B cell (primary cell): Measurements from ENCODE around the gene CMTM3. TPM values are rescaled to one million over a fixed set of nuclear protein-coding genes. Genes with fewer than 3 reads are reported as not detected.
"Not testable (repeated sequence)": the region's sequence is repeated elsewhere in the genome, so short reads cannot be mapped to it uniquely, and the experiment has no call there.

ENCODE experiments used
- ATAC-seq: fragments of 200-7000 bp; cut with Tn5 transposase; one replicate; pipeline ENCODE4 v1.10.0; 2021; ENCODE audit warnings: low read depth, mild to moderate bottlenecking, moderate number of reproducible peaks, moderate library complexity
- CTCF ChIA-PET: fragments of 350-600 bp; sonication (Branson Sonifier 250); formaldehyde crosslinking; loops from one replicate; lab custom pipeline; 2021; ENCODE audit warnings: antibody characterized with exemption, inconsistent platforms; lab: Charles Lee
- POLR2A ChIA-PET: fragments of 350-600 bp; sonication (Branson Sonifier 250); formaldehyde crosslinking; loops from one replicate; lab custom pipeline; 2021; ENCODE audit warnings: antibody characterized with exemption; lab: Charles Lee
- DNase-seq: peaks from one replicate; pipeline ENCODE4 v3.0.0; 2013
- H2AFZ ChIP-seq: 2 replicates; pipeline ENCODE4 v1.6.1; 2012; ENCODE audit warnings: mild to moderate bottlenecking, low read depth, low read length; ENCODE audit not compliant: insufficient read depth, poor library complexity, severe bottlenecking
- H3K27ac ChIP-seq, 2 donors: 1 replicate in 1 of 2; 2 replicates in 1 of 2; pipeline ENCODE4 v1.5.1; 2012 to 2013; ENCODE audit warnings: low read length in 2 of 2, mild to moderate bottlenecking in 2 of 2, moderate library complexity in 1 of 2
- H3K27me3 ChIP-seq, 4 experiments: fragments of 200-600 bp in 1 of 4; sonication (generic) in 1 of 4; replicated peaks in 1 of 4; 1 replicate in 2 of 4; 2 replicates in 2 of 4; pipeline versions ENCODE4 v1.6.1 to v1.7.0; 2013 to 2016; ENCODE audit warnings: low read length in 3 of 4, mild to moderate bottlenecking in 2 of 4, mixed read lengths in 1 of 4, moderate library complexity in 1 of 4; ENCODE audit not compliant: insufficient read depth in 4 of 4, control insufficient read depth in 3 of 4; ENCODE audit errors: control extremely low read depth in 1 of 4
- H3K36me3 ChIP-seq, 2 experiments: replicated peaks in 1 of 2; 1 replicate in 1 of 2; 2 replicates in 1 of 2; pipeline versions ENCODE4 v1.6.1 to v1.7.1; 2013; ENCODE audit warnings: low read length in 1 of 2; ENCODE audit not compliant: insufficient read depth in 2 of 2, control insufficient read depth in 1 of 2; ENCODE audit errors: control extremely low read depth in 1 of 2, extremely low read depth in 1 of 2
- H3K4me1 ChIP-seq, 2 donors: fragments of 200-600 bp in 1 of 2; sonication (generic) in 1 of 2; 1 replicate in 1 of 2; 2 replicates in 1 of 2; pipeline versions ENCODE4 v1.5.1 to v1.6.1; 2013 to 2017; ENCODE audit warnings: low read length in 2 of 2; ENCODE audit not compliant: control insufficient read depth in 2 of 2, insufficient read depth in 2 of 2
- H3K4me2 ChIP-seq: replicated peaks from 2 replicates; pipeline ENCODE3; 2012; ENCODE audit warnings: mild to moderate bottlenecking, low read depth, low read length; ENCODE audit not compliant: poor library complexity, severe bottlenecking
- H3K4me3 ChIP-seq, 5 experiments: fragments of 200-600 bp in 1 of 5; sonication (generic) in 1 of 5; 1 replicate in 3 of 5; 2 replicates in 2 of 5; pipeline versions ENCODE4 v1.5.1 to v1.7.0; 2011 to 2016; ENCODE audit warnings: low read length in 4 of 5, mild to moderate bottlenecking in 4 of 5, low read depth in 2 of 5, control low read depth in 1 of 5, moderate library complexity in 1 of 5; ENCODE audit not compliant: insufficient read depth in 1 of 5; ENCODE audit errors: control extremely low read depth in 1 of 5, extremely low read depth in 1 of 5
- H3K79me2 ChIP-seq: fragments of 200-600 bp; sonication (generic); one replicate; pipeline ENCODE4 v1.6.0; 2016; ENCODE audit warnings: low read length; ENCODE audit not compliant: control insufficient read depth, insufficient read depth
- H3K9ac ChIP-seq: fragments of 200-600 bp; sonication (generic); 2 replicates; pipeline ENCODE4 v1.6.1; 2017; ENCODE audit warnings: mild to moderate bottlenecking, low read length, moderate library complexity
- H3K9me3 ChIP-seq, 3 donors: one replicate each; pipeline versions ENCODE4 v1.6.1 to v1.7.1; 2013; ENCODE audit warnings: low read length in 2 of 3; ENCODE audit not compliant: control insufficient read depth in 2 of 3, insufficient read depth in 1 of 3; ENCODE audit errors: control extremely low read depth in 1 of 3
- H4K20me1 ChIP-seq: 2 replicates; pipeline ENCODE4 v1.6.0; 2012; ENCODE audit warnings: mild to moderate bottlenecking, low read length; ENCODE audit not compliant: insufficient read depth, control insufficient read depth, poor library complexity, severe bottlenecking
- H3K27ac Mint-ChIP-seq: one replicate; pipeline ENCODE4 v1.8.0; 2021; ENCODE audit warnings: mixed read lengths
- H3K27me3 Mint-ChIP-seq: one replicate; pipeline ENCODE4 v1.8.0; 2021; ENCODE audit warnings: mixed read lengths
- H3K4me1 Mint-ChIP-seq: one replicate; pipeline ENCODE4 v1.8.0; 2021; ENCODE audit warnings: mixed read lengths
- H3K4me3 Mint-ChIP-seq: one replicate; pipeline ENCODE4 v1.8.0; 2021; ENCODE audit warnings: mixed read lengths
- H3K9me3 Mint-ChIP-seq: one replicate; pipeline ENCODE4 v1.8.0; 2022; ENCODE audit warnings: mixed read lengths; ENCODE audit not compliant: insufficient read depth
- EZH2 ChIP-seq: IDR thresholded peaks from 2 replicates; pipeline ENCODE4 v1.6.1; 2012; ENCODE audit warnings: borderline replicate concordance, low read depth, mild to moderate bottlenecking, moderate library complexity, low read length; ENCODE audit not compliant: insufficient read depth, poor library complexity, severe bottlenecking
- WGBS: methylation state at CpG from one replicate; pipeline ENCODE4 v1.1.5; 2013; ENCODE audit warnings: missing lambda C conversion rate; ENCODE audit not compliant: insufficient coverage; 5-methylcytosine and 5-hydroxymethylcytosine counted together
- intact Hi-C: fragments of 100-400 bp; cut with micrococcal nuclease; formaldehyde crosslinking; loops from one replicate; pipeline ENCODE4 v1.10.0; 2022
- polyA plus RNA-seq: library from polyadenylated mRNA; depleted of rRNA; stranded (reverse); fragments of >200 nt; gene quantifications from 2 replicates; pipeline ENCODE4 v1.2.3, GENCODE V29; 2012
- total RNA-seq, 2 donors: library from RNA; stranded (reverse); fragments of 120-200 nt in 1 of 2; gene quantifications; 1 replicate in 1 of 2; 2 replicates in 1 of 2; pipeline versions ENCODE4 v1.2.3 to v1.2.4, GENCODE V29; 2013 to 2022
- TF ChIP-seq, protein P1 (sequence below): fragments of 200-600 bp; IDR thresholded peaks from one replicate; pipeline ENCODE4 v1.8.0; 2022; ENCODE audit warnings: antibody characterized with exemption, mild to moderate bottlenecking

Gene CMTM3
- total and polyA plus RNA-seq, 2 donors (not counting 1 experiment from before 2014, with no cell fraction given), result 7.5 to 8.7 TPM

DNA sequence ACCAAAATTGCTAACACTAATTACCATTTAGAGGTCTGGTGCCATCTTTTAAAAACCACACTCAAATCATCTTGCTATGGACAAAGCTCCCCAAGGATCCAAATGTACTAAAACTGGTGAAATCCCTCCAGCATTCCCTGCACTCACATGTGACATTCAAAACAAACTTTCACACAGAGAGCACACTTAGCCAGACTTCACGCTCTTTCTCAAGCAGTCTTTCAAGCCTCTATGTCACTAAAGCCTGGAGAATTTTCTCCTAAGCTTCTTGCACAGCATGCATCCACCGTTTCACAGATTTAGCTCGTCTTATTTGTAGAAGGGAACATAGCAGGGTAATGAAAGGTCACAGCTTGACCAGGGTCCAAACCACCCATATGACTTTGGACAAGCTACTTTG lies 19.3 kb downstream of the CMTM3 start:
- Histone ChIP-seq H3K9ac (no peak overlapping the region), H3K9me3 (no peaks in the 10 kb centered on the region), H3K27me3 (peaks cover 0 to 9% (median 5%) of the 10 kb centered on the region in 4 experiments), H3K27ac (no peak overlapping the region), H3K4me1 (no peaks in the 10 kb centered on the region), H4K20me1 (no peaks in the 10 kb centered on the region), H3K79me2 (no peaks in the 10 kb centered on the region), H3K4me3 (no peak overlapping the region), H3K4me2 (no peak overlapping the region), H2AFZ (no peak overlapping the region), H3K36me3 (no peaks in the 10 kb centered on the region)
- intact Hi-C loops, result no loop called here
- TF ChIP-seq EZH2, result no peak
- TF ChIP-seq, protein P1, sequence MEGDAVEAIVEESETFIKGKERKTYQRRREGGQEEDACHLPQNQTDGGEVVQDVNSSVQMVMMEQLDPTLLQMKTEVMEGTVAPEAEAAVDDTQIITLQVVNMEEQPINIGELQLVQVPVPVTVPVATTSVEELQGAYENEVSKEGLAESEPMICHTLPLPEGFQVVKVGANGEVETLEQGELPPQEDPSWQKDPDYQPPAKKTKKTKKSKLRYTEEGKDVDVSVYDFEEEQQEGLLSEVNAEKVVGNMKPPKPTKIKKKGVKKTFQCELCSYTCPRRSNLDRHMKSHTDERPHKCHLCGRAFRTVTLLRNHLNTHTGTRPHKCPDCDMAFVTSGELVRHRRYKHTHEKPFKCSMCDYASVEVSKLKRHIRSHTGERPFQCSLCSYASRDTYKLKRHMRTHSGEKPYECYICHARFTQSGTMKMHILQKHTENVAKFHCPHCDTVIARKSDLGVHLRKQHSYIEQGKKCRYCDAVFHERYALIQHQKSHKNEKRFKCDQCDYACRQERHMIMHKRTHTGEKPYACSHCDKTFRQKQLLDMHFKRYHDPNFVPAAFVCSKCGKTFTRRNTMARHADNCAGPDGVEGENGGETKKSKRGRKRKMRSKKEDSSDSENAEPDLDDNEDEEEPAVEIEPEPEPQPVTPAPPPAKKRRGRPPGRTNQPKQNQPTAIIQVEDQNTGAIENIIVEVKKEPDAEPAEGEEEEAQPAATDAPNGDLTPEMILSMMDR, result no peak
- WGBS, result 100% methylated on average over 1 of the region's 3 CpGs
- no peak overlapping the region for H3K4me3 Mint-ChIP-seq
- ChIA-PET CTCF (interaction anchor here (1.0 to 1.5 kb wide), 2 partner anchors 16 to 27 kb away, joined by 3 to 6 read pairs; no protein-coding TSS in a partner anchor), POLR2A (no interaction called here)
- no peak overlapping the region for H3K27ac Mint-ChIP-seq
- H3K9me3 Mint-ChIP-seq, result no peaks in the 10 kb centered on the region
- ATAC-seq (no peak), DNase-seq (no peak)
- H3K27me3 Mint-ChIP-seq, result peaks cover 35% of the 10 kb centered on the region
- no peaks in the 10 kb centered on the region for H3K4me1 Mint-ChIP-seq

DNA sequence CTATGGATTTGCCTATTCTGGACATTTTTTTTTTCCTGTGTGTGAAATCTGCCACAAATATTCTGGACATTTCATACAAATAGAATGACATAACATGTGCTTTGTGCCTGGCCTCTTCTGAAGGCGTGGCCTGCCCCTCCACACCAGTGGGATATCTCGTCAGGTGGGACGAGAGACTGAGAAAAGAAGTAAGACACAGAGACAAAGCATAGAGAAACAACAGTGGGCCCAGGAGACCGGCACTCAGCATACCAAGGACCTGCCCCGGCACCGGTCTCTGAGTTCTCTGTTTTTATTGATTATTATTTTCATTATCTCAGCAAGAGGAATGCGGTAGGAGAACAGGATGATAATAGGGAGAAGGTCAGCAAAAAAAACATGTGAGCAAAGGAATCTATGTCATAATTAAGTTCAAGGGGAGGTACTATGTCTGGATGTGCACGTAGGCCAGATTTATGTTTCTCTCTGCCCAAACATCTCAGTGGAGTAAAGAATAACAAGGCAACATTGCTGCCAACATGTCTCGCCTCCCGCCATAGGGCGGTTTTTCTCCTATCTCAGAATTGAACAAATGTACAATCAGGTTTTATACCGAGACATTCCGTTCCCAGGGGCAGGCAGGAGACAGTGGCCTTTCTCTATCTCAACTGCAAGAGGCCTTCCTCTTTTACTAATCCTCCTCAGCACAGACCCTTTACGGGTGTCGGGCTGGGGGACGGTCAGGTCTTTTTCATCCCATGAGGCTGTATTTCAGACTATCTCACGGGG lies 23.3 kb downstream of the CMTM3 start:
- POLR2A ChIA-PET, H3K4me3 ChIP-seq, H2AFZ ChIP-seq, H3K27me3 ChIP-seq, H3K9ac ChIP-seq, H4K20me1 ChIP-seq, H3K9me3 ChIP-seq, H3K79me2 ChIP-seq, H3K27ac Mint-ChIP-seq, H3K36me3 ChIP-seq, H3K4me1 ChIP-seq, H3K4me1 Mint-ChIP-seq, ATAC-seq, H3K4me3 Mint-ChIP-seq, intact Hi-C loops, H3K4me2 ChIP-seq, DNase-seq, H3K9me3 Mint-ChIP-seq, H3K27ac ChIP-seq, CTCF ChIA-PET: not testable (repeated sequence)
- 88% methylated on average over 6 of the region's 17 CpGs for WGBS
- H3K27me3 Mint-ChIP-seq, result peaks cover 11% of the 10 kb centered on the region
